HEK293 (cell line): ENCODE measurements around the gene PRDM15.

ENCODE experiments used
- CTCF ChIA-PET: fragments of 350-600 bp; formaldehyde crosslinking; extraction: SDS; loops from one replicate; lab custom pipeline; 2021; ENCODE audit warnings: antibody characterized with exemption; lab: Yijun Ruan, JAX
- POLR2A ChIA-PET: fragments of 300-600 bp; formaldehyde crosslinking; extraction: SDS; loops from one replicate; lab custom pipeline; 2020; ENCODE audit warnings: antibody characterized with exemption, inconsistent platforms; lab: Yijun Ruan, JAX
- H3K27ac ChIP-seq: fragments of 200-500 bp; sonication (Bioruptor generic); 2 replicates; pipeline ENCODE4 v1.5.1; 2014; ENCODE audit warnings: low read depth, low read length, control low read depth, inconsistent platforms; ENCODE audit errors: extremely low read depth
- H3K36me3 ChIP-seq, 2 experiments: fragments of 200-500 bp in 1 of 2; sonication (Bioruptor generic) in 1 of 2; 1 replicate in 1 of 2; 2 replicates in 1 of 2; pipeline ENCODE4 v1.5.1; 2014 to 2017; ENCODE audit warnings: inconsistent platforms in 2 of 2, low read length in 2 of 2; ENCODE audit not compliant: control insufficient read depth in 2 of 2, insufficient read depth in 1 of 2
- H3K4me1 ChIP-seq: fragments of 200-500 bp; sonication (Bioruptor generic); 2 replicates; pipeline ENCODE4 v1.5.1; 2014; ENCODE audit warnings: mild to moderate bottlenecking, low read length, inconsistent platforms; ENCODE audit not compliant: control insufficient read depth, insufficient read depth
- H3K4me3 ChIP-seq: 2 replicates; pipeline ENCODE4 v1.5.1; 2011; ENCODE audit warnings: low read depth, mild to moderate bottlenecking, control low read depth, low read length, moderate library complexity
- H3K9me3 ChIP-seq: fragments of 200-500 bp; sonication (Bioruptor generic); 2 replicates; pipeline ENCODE4 v1.5.1; 2014; ENCODE audit warnings: low read depth, low read length, inconsistent platforms; ENCODE audit not compliant: control insufficient read depth, insufficient read depth
- BCL6B ChIP-seq: fragments of 450-650 bp; formaldehyde crosslinking; IDR thresholded peaks from 2 replicates; pipeline ENCODE4 v1.5.1; 2017; ENCODE audit warnings: missing biosample characterization, missing genetic modification characterization
- CTCF ChIP-seq: fragments of 450-650 bp; formaldehyde crosslinking; IDR thresholded peaks from 2 replicates; pipeline ENCODE4 v1.5.1; 2016; ENCODE audit warnings: missing biosample characterization, missing genetic modification characterization
- HOXA7 ChIP-seq: sonication (generic); formaldehyde crosslinking; IDR thresholded peaks from 2 replicates; pipeline ENCODE4 v1.8.1; 2022; ENCODE audit warnings: missing genetic modification reagents, borderline replicate concordance
- MZF1 ChIP-seq: fragments of 450-650 bp; formaldehyde crosslinking; IDR thresholded peaks from 2 replicates; pipeline ENCODE4 v1.5.1; 2017; ENCODE audit warnings: missing biosample characterization, missing genetic modification characterization, borderline replicate concordance
- REST ChIP-seq: fragments of 450-650 bp; formaldehyde crosslinking; IDR thresholded peaks from 2 replicates; pipeline ENCODE4 v1.5.1; 2016; ENCODE audit warnings: missing biosample characterization, missing genetic modification characterization
- SP7 ChIP-seq: fragments of 450-650 bp; formaldehyde crosslinking; IDR thresholded peaks from 2 replicates; pipeline ENCODE4 v1.5.1; 2016; ENCODE audit warnings: missing biosample characterization, missing genetic modification characterization
- ZBTB6 ChIP-seq: fragments of 450-650 bp; formaldehyde crosslinking; IDR thresholded peaks from 2 replicates; pipeline ENCODE4 v1.5.1; 2017; ENCODE audit warnings: missing biosample characterization, missing genetic modification characterization
- ZFP3 ChIP-seq: fragments of 450-650 bp; formaldehyde crosslinking; IDR thresholded peaks from 2 replicates; pipeline ENCODE4 v1.5.1; 2016; ENCODE audit warnings: low read depth, missing biosample characterization, missing genetic modification characterization
- ZNF133 ChIP-seq: fragments of 450-650 bp; formaldehyde crosslinking; IDR thresholded peaks from 2 replicates; pipeline ENCODE4 v1.5.1; 2016; ENCODE audit warnings: missing biosample characterization, missing genetic modification characterization
- ZNF18 ChIP-seq: fragments of 450-650 bp; formaldehyde crosslinking; IDR thresholded peaks from 2 replicates; pipeline ENCODE4 v1.5.1; 2016; ENCODE audit warnings: missing biosample characterization, missing genetic modification characterization
- ZNF24 ChIP-seq: fragments of 450-650 bp; formaldehyde crosslinking; IDR thresholded peaks from 2 replicates; pipeline ENCODE4 v1.5.1; 2016; ENCODE audit warnings: missing biosample characterization, missing genetic modification characterization
- ZNF248 ChIP-seq: fragments of 450-650 bp; formaldehyde crosslinking; IDR thresholded peaks from 2 replicates; pipeline ENCODE4 v1.5.1; 2017; ENCODE audit warnings: missing biosample characterization, missing genetic modification characterization
- ZNF48 ChIP-seq: fragments of 450-650 bp; formaldehyde crosslinking; IDR thresholded peaks from 2 replicates; pipeline ENCODE4 v1.5.1; 2016; ENCODE audit warnings: missing biosample characterization, missing genetic modification characterization
- ZNF488 ChIP-seq: fragments of 450-650 bp; formaldehyde crosslinking; IDR thresholded peaks from 2 replicates; pipeline ENCODE4 v1.5.1; 2016; ENCODE audit warnings: missing biosample characterization, missing genetic modification characterization
- ZNF560 ChIP-seq: fragments of 450-650 bp; formaldehyde crosslinking; IDR thresholded peaks from 2 replicates; pipeline ENCODE4 v1.5.1; 2017; ENCODE audit warnings: missing biosample characterization, missing genetic modification characterization, borderline replicate concordance
- ZNF571 ChIP-seq: fragments of 450-650 bp; formaldehyde crosslinking; IDR thresholded peaks from 2 replicates; pipeline ENCODE4 v1.5.0; 2017; ENCODE audit warnings: missing biosample characterization, missing genetic modification characterization
- ZNF585B ChIP-seq: fragments of 450-650 bp; formaldehyde crosslinking; IDR thresholded peaks from 2 replicates; pipeline ENCODE4 v1.5.1; 2016; ENCODE audit warnings: missing biosample characterization, missing genetic modification characterization
- ZNF600 ChIP-seq: fragments of 450-650 bp; formaldehyde crosslinking; IDR thresholded peaks from 2 replicates; pipeline ENCODE4 v1.5.1; 2016; ENCODE audit warnings: missing biosample characterization, missing genetic modification characterization
- ZNF626 ChIP-seq: fragments of 450-650 bp; sonication (Bioruptor Pico); formaldehyde crosslinking; IDR thresholded peaks from 2 replicates; pipeline ENCODE4 v1.5.1; 2018; ENCODE audit warnings: missing biosample characterization, missing genetic modification characterization, inconsistent platforms
- ZNF792 ChIP-seq: fragments of 450-650 bp; formaldehyde crosslinking; IDR thresholded peaks from 2 replicates; pipeline ENCODE4 v1.5.1; 2016; ENCODE audit warnings: missing biosample characterization, missing genetic modification characterization

The PRDM15 gene

GRCh38 chr21:41809891-41810596 is 69.1 kb downstream of the PRDM15 start:
- Histone ChIP-seq H3K9me3 (no peaks in the 10 kb centered on the region), H3K27ac (no peak overlapping the region), H3K4me1 (no peaks in the 10 kb centered on the region), H3K4me3 (no peak overlapping the region), H3K36me3 (peaks cover 0 to 26% of the 10 kb centered on the region in 2 experiments; a peak in 2 of 3 replicates)
- CTCF ChIA-PET = interaction anchor here (1.1 to 2.1 kb wide), 2 partner anchors 298 to 527 kb away, joined by 3 to 6 read pairs; no protein-coding TSS in a partner anchor
- no peak for TF ChIP-seq ZNF600 (tag by site-specific recombination)
- no peak for TF ChIP-seq ZBTB6
- TF ChIP-seq ZNF560 (tag by site-specific recombination) = no peak
- TF ChIP-seq ZNF626 (tag by site-specific recombination) = no peak
- TF ChIP-seq CTCF (tag by site-specific recombination) = no peak
- POLR2A ChIA-PET = no interaction called here

- Histone ChIP-seq H3K4me3 (no peak overlapping the region), H3K9me3 (no peaks in the 10 kb centered on the region), H3K36me3 (peaks cover 0 to 20% of the 10 kb centered on the region in 2 experiments; a peak in 2 of 3 replicates)
- POLR2A ChIA-PET = no interaction called here
- no peak for TF ChIP-seq HOXA7
- no peak for TF ChIP-seq ZNF18 (tag by site-specific recombination)
- no peak for TF ChIP-seq SP7 (tag by site-specific recombination)
- no peak for TF ChIP-seq ZNF792 (tag by site-specific recombination)
- TF ChIP-seq REST (tag by site-specific recombination) = no peak
- TF ChIP-seq, all 188 proteins: peak for 0
- CTCF ChIA-PET = interaction anchor here (1.3 kb wide), 1 partner anchor 196 kb away, joined by 6 read pairs; no protein-coding TSS in a partner anchor
- H3K27ac ChIP-seq = no peak overlapping the region
- no peaks in the 10 kb centered on the region for H3K4me1 ChIP-seq
Observed at GRCh38 chr21:41808846-41809245, 70.3 kb downstream of the PRDM15 start.

- no peak overlapping the region for H3K4me3 ChIP-seq
- ChIA-PET CTCF (interaction anchor here (1.3 kb wide), 1 partner anchor 195 kb away, joined by 6 read pairs; no protein-coding TSS in a partner anchor), POLR2A (no interaction called here)
- no peaks in the 10 kb centered on the region for H3K9me3 ChIP-seq
- H3K36me3 ChIP-seq = peaks cover 0 to 16% of the 10 kb centered on the region in 2 experiments; a peak in 2 of 3 replicates
- no peaks in the 10 kb centered on the region for H3K4me1 ChIP-seq
- no peak overlapping the region for H3K27ac ChIP-seq
- TF ChIP-seq ZNF24 (tag by site-specific recombination) (no peak), MZF1 (tag by site-specific recombination) (no peak), ZNF571 (tag by site-specific recombination) (no peak), ZNF248 (tag by site-specific recombination) (no peak), ZNF488 (tag by site-specific recombination) (no peak), BCL6B (tag by site-specific recombination) (no peak), ZNF133 (tag by site-specific recombination) (no peak), ZNF48 (tag by site-specific recombination) (no peak), ZNF585B (tag by site-specific recombination) (no peak), ZFP3 (tag by site-specific recombination) (no peak)
Observed at GRCh38 chr21:41808094-41808493, 71.0 kb downstream of the PRDM15 start.
